ENCODE results near the gene CNKSR3. TPM values are rescaled to one million over a fixed set of nuclear protein-coding genes. Genes with fewer than 3 reads are reported as not detected.

Gene CNKSR3
- total and polyA plus RNA-seq, 2 of the 8 experiments (the other 6 are each of a cell fraction or from before 2014, with no cell fraction given), result 1.2 to 6.2 TPM

GRCh38 chr6:154502553-154502952 lies 7.9 kb downstream of the CNKSR3 start:
- FAIRE-seq, result no peak
- WGBS, 2 experiments (ENCODE audit: extremely low coverage in 1 of 2, insufficient coverage in 1 of 2, insufficient read length in 1 of 2, insufficient replicate concordance in 2 of 2, low coverage in 1 of 2, low lambda C conversion rate in 2 of 2, missing lambda C conversion rate in 1 of 2), result 87% methylated on average over 7 of the region's 7 CpGs; no CpG with 5 or more reads in 1 of the 2 experiments
- no peak overlapping the region for H3K56ac ChIP-seq (replicated peaks; ENCODE audit: insufficient read length, low read depth, low read length)

More at GRCh38 chr6:154502553-154502952, 7.9 kb downstream of the CNKSR3 start:
- no peak overlapping the region for H3K9ac ChIP-seq (replicated peaks in 1 of 4; ENCODE audit: extremely low read depth in 1 of 4, low read depth in 3 of 4, low read length in 3 of 4)
- H3K36me3 ChIP-seq (ENCODE audit: control insufficient read depth in 2 of 4, insufficient read depth in 4 of 4, low read length in 3 of 4), result peaks cover 0 to 4% (median under 1%) of the 10 kb centered on the region in 4 experiments; a peak in 2 of 8 replicates
- H2BK120ac ChIP-seq (replicated peaks; ENCODE audit: low read depth, low read length), result no peak overlapping the region
- H2BK20ac ChIP-seq (ENCODE audit: low read length), result no peak overlapping the region
- H2AK5ac ChIP-seq (ENCODE audit: low read depth, low read length), result no peak overlapping the region
- H4K91ac ChIP-seq (replicated peaks; ENCODE audit: insufficient read length, low read length), result no peak overlapping the region
- TF ChIP-seq SAP30 (IDR thresholded peaks at IDR 0.05; ENCODE audit: insufficient read depth, insufficient replicate concordance, low read length) (no peak), SP2 (IDR thresholded peaks at IDR 0.05; ENCODE audit: low read length) (no peak), POLR2AphosphoS5 (IDR thresholded peaks at IDR 0.05; ENCODE audit: low read depth, low read length) (no peak), KDM5A (IDR thresholded peaks at IDR 0.05; ENCODE audit: low read length) (no peak), EGR1 (IDR thresholded peaks at IDR 0.05; ENCODE audit: borderline replicate concordance, low read depth, low read length) (no peak), CBX5 (IDR thresholded peaks at IDR 0.05; ENCODE audit: low read depth, low read length) (no peak), GTF2F1 (IDR thresholded peaks at IDR 0.05; ENCODE audit: borderline replicate concordance, low read depth, low read length) (no peak), RBBP5 (IDR thresholded peaks at IDR 0.05; ENCODE audit: borderline replicate concordance, low read depth, low read length) (no peak), GABPA (IDR thresholded peaks at IDR 0.05; ENCODE audit: borderline replicate concordance, insufficient read depth, low read length) (no peak), BACH1 (IDR thresholded peaks at IDR 0.05; ENCODE audit: low read length) (no peak), POU5F1 (IDR thresholded peaks at IDR 0.05; ENCODE audit: low read depth, low read length) (no peak), RAD21 (IDR thresholded peaks at IDR 0.05 in 1 of 2, conservative IDR thresholded peaks at IDR 0.05 in 1 of 2; ENCODE audit: low read depth in 2 of 2, low read length in 2 of 2) (no peak)
- H4K20me1 ChIP-seq (replicated peaks in 1 of 2; ENCODE audit: control insufficient read depth in 1 of 2, insufficient read depth in 2 of 2, low read length in 2 of 2), result peaks cover 2 to 23% of the 10 kb centered on the region in 2 experiments
- no peaks in the 10 kb centered on the region; the same call in 1 of the 2 replicates for H3K23me2 ChIP-seq (ENCODE audit: low read depth, low read length)
- H2BK12ac ChIP-seq (ENCODE audit: low read depth, low read length), result no peak overlapping the region
- H3K79me2 ChIP-seq (ENCODE audit: control insufficient read depth in 1 of 2, insufficient read depth in 2 of 2, low read length in 2 of 2), result peaks cover 0 to 9% of the 10 kb centered on the region in 2 experiments; a peak in 2 of 4 replicates
- CTCF ChIA-PET (ENCODE audit: partially characterized antibody), result interaction anchor here (0.6 to 2.2 kb wide), 5 partner anchors 11 to 329 kb away, joined by 3 to 7 read pairs (median 3); no protein-coding TSS in a partner anchor
- H3K4ac ChIP-seq (replicated peaks; ENCODE audit: insufficient read length, low read depth, low read length), result no peak overlapping the region
- POLR2A ChIA-PET (ENCODE audit: partially characterized antibody), result no interaction called here
- DNase-seq (ENCODE audit: low read depth in 1 of 2, low spot score in 2 of 2), result no peak
- H4K5ac ChIP-seq (ENCODE audit: insufficient read length, low read depth, low read length), result no peak overlapping the region
- no peak overlapping the region for H3K27ac ChIP-seq (ENCODE audit: low read depth, low read length)
- H2AFZ ChIP-seq (ENCODE audit: low read length), result no peak overlapping the region
- no peak overlapping the region for H3K14ac ChIP-seq (ENCODE audit: insufficient read length)
- no peak overlapping the region for H4K8ac ChIP-seq (ENCODE audit: extremely low read depth, insufficient read depth, low read length)
- H3K4me1 ChIP-seq (replicated peaks in 1 of 4; ENCODE audit: control insufficient read depth in 3 of 4, insufficient read depth in 4 of 4, low read length in 3 of 4), result peaks cover 0 to 5% (median 2%) of the 10 kb centered on the region in 4 experiments; a peak in 2 of 7 replicates
- no peaks in the 10 kb centered on the region; a peak in 1 of 4 replicates for H3K9me3 ChIP-seq (ENCODE audit: insufficient read depth in 2 of 2, low read depth in 1 of 2, low read length in 1 of 2)
- no peak overlapping the region for H3K4me3 ChIP-seq (ENCODE audit: extremely low read depth in 1 of 4, insufficient read depth in 2 of 4, low read depth in 3 of 4, low read length in 4 of 4)
- H3K18ac ChIP-seq (ENCODE audit: extremely low read depth, low read length), result no peak overlapping the region
- H3K27me3 ChIP-seq (replicated peaks in 1 of 4; ENCODE audit: control insufficient read depth in 3 of 4, extremely low read depth in 1 of 4, insufficient read depth in 3 of 4, low read length in 3 of 4), result peaks cover 13 to 42% (median 29%) of the 10 kb centered on the region in 4 experiments
- no peak overlapping the region for H2BK15ac ChIP-seq (ENCODE audit: low read length)
- no peak overlapping the region for H2BK5ac ChIP-seq (ENCODE audit: low read depth, low read length)
- H3K79me1 ChIP-seq (ENCODE audit: low read depth, low read length), result 0 out of 2 replicates have a peak, but pooled peaks cover 2% of the 10 kb centered on the region
- no peak overlapping the region for H3K4me2 ChIP-seq (ENCODE audit: insufficient read depth in 1 of 2, low read depth in 2 of 2, low read length in 2 of 2)
- no peak overlapping the region for H3K23ac ChIP-seq (ENCODE audit: insufficient read length)
